HG02763 (cell line): Measurements from ENCODE around the gene P3H1.
"Not testable (repeated sequence)": the region's sequence is repeated elsewhere in the genome, so short reads cannot be mapped to it uniquely, and the experiment has no call there.

ENCODE experiments used
- ATAC-seq: cut with Tn5 transposase; IDR thresholded peaks from one replicate; pipeline ENCODE4 v1.9.1; 2021; ENCODE audit warnings: mild to moderate bottlenecking, moderate library complexity; ENCODE audit not compliant: unreplicated experiment

The P3H1 gene, protein sequence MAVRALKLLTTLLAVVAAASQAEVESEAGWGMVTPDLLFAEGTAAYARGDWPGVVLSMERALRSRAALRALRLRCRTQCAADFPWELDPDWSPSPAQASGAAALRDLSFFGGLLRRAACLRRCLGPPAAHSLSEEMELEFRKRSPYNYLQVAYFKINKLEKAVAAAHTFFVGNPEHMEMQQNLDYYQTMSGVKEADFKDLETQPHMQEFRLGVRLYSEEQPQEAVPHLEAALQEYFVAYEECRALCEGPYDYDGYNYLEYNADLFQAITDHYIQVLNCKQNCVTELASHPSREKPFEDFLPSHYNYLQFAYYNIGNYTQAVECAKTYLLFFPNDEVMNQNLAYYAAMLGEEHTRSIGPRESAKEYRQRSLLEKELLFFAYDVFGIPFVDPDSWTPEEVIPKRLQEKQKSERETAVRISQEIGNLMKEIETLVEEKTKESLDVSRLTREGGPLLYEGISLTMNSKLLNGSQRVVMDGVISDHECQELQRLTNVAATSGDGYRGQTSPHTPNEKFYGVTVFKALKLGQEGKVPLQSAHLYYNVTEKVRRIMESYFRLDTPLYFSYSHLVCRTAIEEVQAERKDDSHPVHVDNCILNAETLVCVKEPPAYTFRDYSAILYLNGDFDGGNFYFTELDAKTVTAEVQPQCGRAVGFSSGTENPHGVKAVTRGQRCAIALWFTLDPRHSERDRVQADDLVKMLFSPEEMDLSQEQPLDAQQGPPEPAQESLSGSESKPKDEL

GRCh38 chr1:42766741-42767509, at the start of gene P3H1, which contains the start of gene C1orf50:
Gene P3H1 (minus strand): TSS chr1:42767028. CDS start chr1:42766971, 57 bp downstream.
Gene C1orf50 (plus strand): TSS chr1:42767249. CDS start chr1:42767312, 63 bp downstream.
- ATAC-seq: peak; percentile 88

GRCh38 chr1:42815941-42816584, 49.2 kb upstream of the P3H1 start:
- ATAC-seq: no peak

DNA sequence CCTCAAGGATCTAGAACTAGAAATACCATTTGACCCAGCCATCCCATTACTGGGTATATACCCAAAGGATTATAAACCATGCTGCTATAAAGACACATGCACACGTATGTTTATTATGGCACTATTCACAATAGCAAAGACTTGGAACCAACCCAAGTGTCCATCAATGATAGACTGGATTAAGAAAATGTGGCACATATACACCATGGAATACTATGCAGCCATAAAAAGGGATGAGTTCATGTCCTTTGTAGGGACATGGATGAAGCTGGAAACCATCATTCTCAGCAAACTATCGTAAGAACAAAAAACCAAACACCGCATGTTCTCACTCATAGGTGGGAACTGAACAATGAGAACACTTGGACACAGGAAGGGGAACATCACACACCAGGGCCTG, 48.0 kb upstream of the P3H1 start:
- ATAC-seq: not testable (repeated sequence)

GRCh38 chr1:42807056-42807668, 40.3 kb upstream of the P3H1 start:
- no peak for ATAC-seq

DNA sequence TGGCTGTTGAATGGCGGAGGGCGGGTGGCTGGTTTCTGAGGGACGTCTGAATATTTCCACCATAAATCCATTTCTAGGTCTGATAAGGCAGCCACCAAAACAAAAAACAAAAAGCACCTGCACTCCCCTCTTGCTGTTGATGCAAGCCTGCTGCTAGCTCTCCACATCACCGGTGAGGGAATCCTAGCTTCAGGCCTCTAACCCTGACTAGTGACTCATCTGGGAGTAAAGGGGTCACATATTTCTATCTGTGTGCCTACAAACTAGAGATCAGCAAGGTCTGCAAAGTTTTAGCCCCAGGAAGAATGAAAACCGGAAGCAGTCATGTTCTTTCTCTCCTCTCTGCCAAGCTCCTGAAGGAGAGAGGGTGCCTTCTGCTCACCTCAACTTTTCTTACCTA, 39.8 kb upstream of the P3H1 start:
- no peak for ATAC-seq

DNA sequence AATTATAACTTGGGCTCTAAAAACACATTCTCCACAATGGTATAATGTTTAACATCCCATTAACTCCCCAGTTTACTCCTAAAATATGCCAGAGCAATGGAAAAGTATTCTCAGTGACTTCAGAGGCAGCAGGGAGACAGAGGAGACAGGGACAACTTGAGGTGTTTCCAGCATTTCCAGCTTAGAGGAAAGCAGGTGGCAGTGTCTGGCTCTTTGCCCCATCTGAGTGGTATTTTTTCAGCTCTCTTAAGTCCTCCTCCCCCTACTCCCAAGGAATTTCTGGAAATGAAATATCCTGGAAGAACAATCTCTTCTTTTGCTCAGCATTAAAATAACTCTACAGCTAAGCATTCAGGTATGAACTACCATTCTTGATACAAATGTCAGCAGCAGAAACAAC, 39.3 kb upstream of the P3H1 start:
- ATAC-seq: no peak

GRCh38 chr1:42801832-42802473, 35.1 kb upstream of the P3H1 start:
- ATAC-seq: no peak

- ATAC-seq: no peak
Observed at GRCh38 chr1:42797979-42798378, 31.2 kb upstream of the P3H1 start.

DNA sequence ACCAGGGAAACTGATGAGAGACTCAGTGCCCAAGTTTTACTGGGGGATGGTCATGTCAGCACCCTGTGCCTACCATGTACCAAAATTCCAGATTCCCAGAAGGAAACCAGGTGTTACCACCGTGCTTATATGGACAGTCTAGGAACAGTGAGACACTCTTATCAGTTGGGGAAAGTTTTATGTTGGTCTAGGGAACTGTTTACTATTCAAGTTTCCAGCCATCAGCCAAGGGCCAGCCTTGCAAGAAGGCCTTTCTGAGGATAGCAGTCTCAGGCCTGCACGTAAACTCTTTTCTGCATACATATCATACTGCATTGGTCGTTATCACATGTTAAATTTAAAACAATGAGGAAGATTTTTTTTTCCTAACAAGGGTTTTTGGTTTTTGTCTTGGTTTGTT, 30.6 kb upstream of the P3H1 start:
- ATAC-seq: no peak

DNA sequence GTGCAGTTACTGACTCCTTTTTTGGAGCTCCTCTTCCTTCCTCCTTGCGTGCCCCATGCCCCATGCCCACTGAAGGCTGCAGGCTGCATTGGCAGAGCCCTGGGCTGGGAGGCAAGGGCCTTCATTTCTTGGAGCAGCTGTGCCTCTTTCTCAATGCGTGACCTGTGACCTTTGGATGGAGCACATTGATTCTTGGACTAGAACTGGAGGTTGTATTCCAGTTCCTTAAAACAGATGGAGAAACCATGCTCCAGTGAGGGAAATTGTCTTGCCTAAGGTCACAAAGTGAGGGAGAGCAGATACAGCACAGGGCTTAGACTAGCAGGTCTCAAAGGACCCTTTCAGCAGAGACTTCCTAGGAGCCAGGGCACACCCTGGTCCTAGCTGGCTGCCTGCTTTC, 27.0 kb upstream of the P3H1 start:
- ATAC-seq: no peak

GRCh38 chr1:42788021-42788420, 21.2 kb upstream of the P3H1 start:
- no peak for ATAC-seq

DNA sequence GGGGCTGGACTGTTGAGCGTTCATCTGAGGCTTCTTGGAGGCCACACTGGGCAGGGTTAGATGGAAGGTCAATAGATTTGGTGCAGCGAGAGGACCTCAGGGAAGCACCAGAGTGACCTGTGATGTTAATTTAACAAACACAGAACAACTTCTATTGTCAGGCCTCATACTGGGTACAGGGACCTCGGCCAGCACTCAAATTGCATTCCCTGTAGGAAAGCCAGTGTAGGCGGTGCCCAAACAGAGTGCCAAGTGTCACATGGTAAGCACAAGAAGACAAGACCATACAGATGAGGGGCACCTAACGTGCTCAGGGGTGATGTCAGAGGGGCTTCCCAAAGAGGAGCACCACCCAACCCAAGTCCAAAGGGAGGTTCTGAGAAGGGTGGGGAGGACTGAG, 19.3 kb upstream of the P3H1 start:
- no peak for ATAC-seq

DNA sequence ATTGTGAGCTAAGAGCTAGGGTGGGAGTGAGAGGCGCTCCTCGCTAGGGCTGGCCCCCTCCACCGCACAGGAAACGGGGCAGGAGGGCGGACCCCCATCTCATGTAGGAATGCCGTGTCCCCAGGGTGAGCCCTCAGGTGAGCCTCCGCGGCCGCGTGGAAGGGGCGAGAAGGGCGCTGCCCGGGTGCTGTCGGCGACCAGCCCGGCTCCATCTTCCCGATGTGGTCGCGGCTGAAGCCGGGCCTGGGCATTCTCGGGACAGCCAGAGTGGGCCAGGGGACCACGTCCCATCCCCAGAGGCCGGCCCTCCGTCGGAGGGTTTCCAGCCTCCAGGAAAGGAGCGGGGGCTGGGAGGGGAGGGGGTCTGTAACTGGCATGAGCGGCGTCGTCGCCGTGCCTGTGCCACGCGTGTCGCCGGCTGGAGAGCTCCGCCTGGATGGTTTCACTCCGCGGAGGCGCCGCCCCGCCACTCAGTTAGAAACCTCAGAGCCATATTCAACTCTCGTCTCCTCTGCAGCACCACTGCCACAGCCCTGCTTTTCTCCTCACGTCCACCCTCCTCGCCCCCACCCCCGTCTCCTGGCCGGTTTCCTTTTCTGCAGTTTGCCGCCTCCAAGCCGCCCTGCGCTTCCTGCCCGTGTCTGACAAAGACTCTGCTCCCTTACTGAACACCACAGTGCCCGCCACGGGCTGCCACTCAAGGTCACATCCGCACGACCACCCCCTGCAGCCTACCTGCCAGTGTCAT, 18.3 kb upstream of the P3H1 start, which contains the start of gene TMEM269:
Gene TMEM269 (plus strand): TSS at position 46 of the 748 bp plus-strand sequence. CDS start 4,903 bp downstream, outside the sequence.
- no peak for ATAC-seq

DNA sequence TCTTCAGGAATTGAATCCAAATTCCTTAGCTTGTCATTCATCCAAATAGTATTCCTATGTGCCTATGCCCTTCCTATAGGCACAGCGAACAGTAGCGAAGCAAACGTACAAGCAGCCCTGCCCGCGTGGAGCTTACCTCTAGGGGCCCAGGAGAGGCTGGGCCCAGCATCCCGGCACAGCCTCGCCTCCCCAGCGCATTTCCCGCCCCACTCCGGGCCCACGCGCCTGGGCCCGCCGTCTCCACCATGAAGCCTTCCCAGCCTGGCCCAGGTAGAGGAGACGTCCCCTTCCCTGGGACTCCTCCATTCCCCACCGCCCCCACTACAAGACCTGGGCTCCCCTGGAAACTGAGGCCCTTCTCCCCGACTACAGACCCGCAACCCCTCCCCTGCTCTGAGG, 17.7 kb upstream of the P3H1 start:
- no peak for ATAC-seq

DNA sequence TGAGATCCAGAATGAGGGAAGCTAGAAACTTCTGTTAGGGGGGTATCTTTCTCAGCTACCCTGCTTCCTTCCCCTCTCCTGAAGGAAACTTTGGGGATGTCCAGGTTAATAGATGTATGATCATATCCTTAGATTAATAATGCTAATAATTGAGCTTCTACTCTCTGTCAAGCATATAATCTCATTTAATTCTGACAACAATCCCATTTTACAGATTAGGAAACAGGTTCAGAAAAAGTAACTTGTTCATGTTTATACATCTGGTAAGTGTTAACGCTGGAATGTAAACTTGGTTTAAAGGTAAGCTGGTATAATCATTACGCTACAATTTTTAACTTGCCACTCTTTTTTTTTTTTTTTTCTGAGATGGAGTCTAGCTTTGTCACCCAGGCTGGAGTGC, 16.3 kb upstream of the P3H1 start:
- ATAC-seq: no peak

GRCh38 chr1:42780176-42780575, 13.3 kb upstream of the P3H1 start:
- no peak for ATAC-seq

DNA sequence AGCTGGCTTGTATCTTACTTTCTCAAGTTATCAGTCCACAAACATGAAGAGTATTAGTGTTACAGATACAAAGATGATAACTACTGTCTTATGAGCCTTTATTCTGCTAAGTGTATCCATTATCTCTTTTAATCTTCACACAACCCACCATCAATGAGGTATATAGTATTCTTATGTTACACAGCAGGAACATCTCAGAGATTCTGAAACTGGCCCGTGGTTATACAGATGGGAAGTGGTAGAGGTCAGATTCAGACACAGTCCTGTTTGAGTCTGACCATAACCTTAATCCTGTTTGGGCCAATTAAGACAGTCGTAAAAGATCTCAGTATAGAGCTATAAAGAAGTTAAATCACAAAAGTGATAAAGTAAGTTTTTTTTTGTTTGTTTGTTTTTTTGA, 12.9 kb upstream of the P3H1 start:
- ATAC-seq: no peak

- no peak for ATAC-seq
Observed at GRCh38 chr1:42777852-42778251, 11.0 kb upstream of the P3H1 start.

GRCh38 chr1:42776502-42776901, 9.7 kb upstream of the P3H1 start:
- ATAC-seq: no peak
